ENCODE measurements around the gene TMEM38B.
"Not testable (repeated sequence)": the region's sequence is repeated elsewhere in the genome, so short reads cannot be mapped to it uniquely, and the experiment has no call there.

The TMEM38B gene

DNA sequence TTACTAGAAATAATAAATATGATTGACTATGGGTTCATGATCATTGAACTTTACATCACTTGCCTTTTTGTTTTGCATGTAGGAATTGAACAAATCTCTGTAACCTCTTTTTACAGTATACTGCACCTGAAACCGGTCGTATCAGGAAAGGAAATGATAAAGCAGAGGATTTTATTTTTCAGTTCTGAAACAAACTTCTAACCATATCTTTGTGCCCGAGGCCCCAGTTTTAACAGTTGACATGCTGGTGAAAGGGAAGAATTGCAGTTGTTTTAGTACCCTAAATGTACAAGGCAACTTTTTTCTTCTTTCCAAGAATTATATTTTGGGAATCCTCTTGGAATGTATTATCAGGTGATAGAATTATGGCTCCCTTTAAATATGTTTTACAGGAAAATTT, 27.8 kb downstream of the TMEM38B start:
- no peak for DNase-seq (ENCODE audit: low read depth)
- H3K4me3 ChIP-seq (ENCODE audit: low read length): no peak overlapping the region
- TF ChIP-seq CTCF (conservative IDR thresholded peaks at IDR 0.05; ENCODE audit: low read length): no peak

DNA sequence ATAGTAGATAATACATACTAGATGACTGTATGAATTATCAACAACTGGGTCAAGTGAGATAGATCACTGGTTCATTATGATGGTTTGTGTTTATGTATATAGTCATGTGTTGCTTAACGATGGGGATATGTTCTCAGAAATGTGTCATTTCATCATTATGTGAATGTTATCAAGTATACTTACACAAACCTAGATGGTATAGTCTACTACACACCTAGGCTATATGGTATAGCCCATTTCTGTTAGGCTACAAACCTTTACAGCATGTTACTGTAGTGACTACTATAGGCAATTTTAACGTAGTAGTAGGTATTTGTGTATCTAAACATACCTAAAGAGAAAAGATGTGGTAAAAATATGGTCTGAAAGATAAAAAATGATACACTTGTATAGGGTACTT, 31.0 kb downstream of the TMEM38B start:
- H3K4me3 ChIP-seq (ENCODE audit: low read length): no peak overlapping the region
- no peak for DNase-seq (ENCODE audit: low read depth)
- no peak for TF ChIP-seq CTCF (conservative IDR thresholded peaks at IDR 0.05; ENCODE audit: low read length)

GRCh38 chr9:105728230-105728629, 33.9 kb downstream of the TMEM38B start:
- not testable (repeated sequence) for DNase-seq (ENCODE audit: low read depth); H3K4me3 ChIP-seq (ENCODE audit: low read length)

DNA sequence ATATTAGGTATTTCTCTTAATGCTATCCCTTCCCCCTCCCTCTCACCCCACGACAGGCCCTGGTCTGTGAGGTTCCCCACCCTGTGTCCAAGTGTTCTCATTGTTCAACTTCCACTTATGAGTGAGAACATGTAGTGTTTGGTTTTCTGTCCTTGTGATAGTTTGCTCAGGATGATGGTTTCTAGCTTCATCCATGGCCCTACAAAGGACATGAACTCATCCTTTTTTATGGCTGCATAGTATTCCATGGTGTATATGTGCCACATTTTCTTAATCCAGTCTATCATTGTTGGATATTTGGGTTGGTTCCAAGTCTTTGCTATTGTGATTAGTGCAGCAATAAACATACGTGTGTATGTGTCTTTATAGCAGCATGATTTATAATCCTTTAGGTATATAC, 37.1 kb downstream of the TMEM38B start:
- not testable (repeated sequence) for H3K4me3 ChIP-seq (ENCODE audit: low read length); DNase-seq (ENCODE audit: low read depth)

DNA sequence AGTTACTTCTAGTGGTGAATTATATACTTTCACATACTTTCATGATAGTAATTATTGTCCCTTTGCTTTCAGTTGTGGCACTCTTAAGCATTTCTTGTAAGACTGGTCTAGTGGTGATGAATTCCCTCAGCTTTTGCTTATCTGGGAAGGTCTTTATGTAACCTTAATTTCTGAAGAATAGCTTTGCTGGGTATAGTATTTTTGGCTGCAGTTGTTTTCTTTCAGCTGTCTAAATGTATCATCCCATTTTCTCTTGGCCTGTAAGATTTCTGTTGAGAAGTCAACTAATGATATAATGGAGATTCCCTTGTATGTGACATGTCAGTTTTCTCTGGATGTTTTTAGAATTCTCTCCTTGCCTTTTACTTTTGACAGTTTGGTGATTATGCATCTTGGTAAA, 41.0 kb downstream of the TMEM38B start:
- TF ChIP-seq CTCF (conservative IDR thresholded peaks at IDR 0.05; ENCODE audit: low read length): no peak
- DNase-seq (ENCODE audit: low read depth): no peak
- no peak overlapping the region for H3K4me3 ChIP-seq (ENCODE audit: low read length)

GRCh38 chr9:105737205-105737604, 42.9 kb downstream of the TMEM38B start:
- TF ChIP-seq CTCF (conservative IDR thresholded peaks at IDR 0.05; ENCODE audit: low read length): no peak
- DNase-seq (ENCODE audit: low read depth): no peak
- no peak overlapping the region for H3K4me3 ChIP-seq (ENCODE audit: low read length)

DNA sequence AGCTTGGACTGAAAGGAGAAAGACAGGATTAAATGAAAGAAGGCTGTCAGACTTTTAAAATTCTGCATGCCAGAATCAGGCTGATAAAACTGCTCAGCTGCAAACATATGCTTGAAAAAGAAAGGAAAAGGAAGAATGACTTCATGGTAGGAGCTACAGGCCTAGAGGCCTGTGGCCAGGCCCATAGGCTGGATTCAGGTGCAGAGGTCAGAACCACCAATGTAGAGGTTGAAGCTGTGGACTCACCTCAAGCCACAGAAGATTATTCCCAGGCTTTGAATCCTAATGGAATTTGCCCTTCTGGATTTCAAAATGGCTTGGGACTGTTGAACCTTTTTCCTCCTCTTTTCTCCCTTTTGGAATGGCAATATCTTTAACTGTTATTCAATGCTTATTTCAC, 47.7 kb downstream of the TMEM38B start:
- DNase-seq (ENCODE audit: low read depth): no peak
- no peak overlapping the region for H3K4me3 ChIP-seq (ENCODE audit: low read length)
- no peak for TF ChIP-seq CTCF (conservative IDR thresholded peaks at IDR 0.05; ENCODE audit: low read length)

DNA sequence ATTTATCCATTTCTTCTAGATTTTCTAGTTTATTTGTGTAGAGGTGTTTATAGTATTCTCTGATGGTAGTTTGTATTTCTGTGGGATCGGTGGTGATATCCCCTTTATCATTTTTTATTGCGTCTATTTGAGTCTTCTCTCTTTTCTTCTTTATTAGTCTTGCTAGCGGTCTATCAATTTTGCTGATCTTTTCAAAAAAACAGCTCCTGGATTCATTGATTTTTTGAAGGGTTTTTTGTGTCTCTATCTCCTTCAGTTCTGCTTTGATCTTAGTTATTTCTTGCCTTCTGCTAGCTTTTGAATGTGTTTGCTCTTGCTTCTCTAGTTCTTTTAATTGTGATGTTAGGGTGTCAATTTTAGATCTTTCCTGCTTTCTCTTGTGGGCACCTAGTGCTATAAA, 53.0 kb downstream of the TMEM38B start:
- not testable (repeated sequence) for DNase-seq (ENCODE audit: low read depth); H3K4me3 ChIP-seq (ENCODE audit: low read length)

DNA sequence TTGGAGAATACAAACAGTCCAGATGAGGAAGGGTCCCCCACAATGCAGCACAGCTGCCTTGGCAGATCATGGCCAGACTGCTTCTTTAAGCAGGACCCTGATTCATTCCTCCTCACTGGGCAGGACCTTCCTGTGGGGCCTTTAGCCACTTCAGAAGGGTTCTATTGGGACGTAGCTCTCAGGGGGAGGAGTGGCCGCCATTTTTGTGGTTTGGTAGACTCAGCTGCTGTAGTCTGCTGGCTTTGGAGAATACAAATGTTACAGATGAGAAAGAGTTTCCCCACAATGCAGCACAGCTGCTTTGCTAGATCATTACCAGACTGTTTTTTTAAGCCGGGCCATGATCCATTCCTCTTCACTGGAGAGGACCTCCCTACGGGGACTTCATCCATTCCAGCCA, 57.4 kb downstream of the TMEM38B start:
- DNase-seq (ENCODE audit: low read depth): no peak
- H3K4me3 ChIP-seq (ENCODE audit: low read length): no peak overlapping the region
- no peak for TF ChIP-seq CTCF (conservative IDR thresholded peaks at IDR 0.05; ENCODE audit: low read length)

All from AG10803 (cell line).